ENCODE results near the gene LRRC32. TPM values are rescaled to one million over a fixed set of nuclear protein-coding genes. Genes with fewer than 3 reads are reported as not detected.

The LRRC32 gene
- total RNA-seq (100 to 1,000 TPM in 3 of 9 donors, 10 to 100 TPM in 6; 20.9 to 153 (median 85.4) TPM), polyA plus RNA-seq (100 to 1,000 TPM in 2 of 3 donors, 10 to 100 TPM in 1; 63.7 to 389 (median 302) TPM)
- long read RNA-seq, donor 1, full-length matches to known transcripts: 10 of 10 reads
- long read RNA-seq, donor 1, partial matches to known transcripts: 0 of 10 reads
- long read RNA-seq, donor 1, other reads (novel, unspliced or antisense): 0 of 10 reads
- long read RNA-seq, donor 2, full-length matches to known transcripts: 8 of 8 reads
- long read RNA-seq, donor 2, partial matches to known transcripts: 0 of 8 reads
- long read RNA-seq, donor 2, other reads (novel, unspliced or antisense): 0 of 8 reads
- long read RNA-seq, donor 3, full-length matches to known transcripts: 9 of 9 reads
- long read RNA-seq, donor 3, partial matches to known transcripts: 0 of 9 reads
- long read RNA-seq, donor 3, other reads (novel, unspliced or antisense): 0 of 9 reads
- long read RNA-seq, donor 4, full-length matches to known transcripts: 8 of 14 reads
- long read RNA-seq, donor 4, partial matches to known transcripts: 1 of 14 reads
- long read RNA-seq, donor 4, other reads (novel, unspliced or antisense): 5 of 14 reads
- long read RNA-seq, donor 5, full-length matches to known transcripts: 138 of 194 reads
- long read RNA-seq, donor 5, partial matches to known transcripts: 5 of 194 reads
- long read RNA-seq, donor 5, other reads (novel, unspliced or antisense): 51 of 194 reads
- long read RNA-seq, donor 6, full-length matches to known transcripts: 1 of 5 reads
- long read RNA-seq, donor 6, partial matches to known transcripts: 2 of 5 reads
- long read RNA-seq, donor 6, other reads (novel, unspliced or antisense): 2 of 5 reads
- long read RNA-seq, donor 7, full-length matches to known transcripts: 11 of 11 reads
- long read RNA-seq, donor 7, partial matches to known transcripts: 0 of 11 reads
- long read RNA-seq, donor 7, other reads (novel, unspliced or antisense): 0 of 11 reads
- long read RNA-seq, donor 8, full-length matches to known transcripts: 12 of 12 reads
- long read RNA-seq, donor 8, partial matches to known transcripts: 0 of 12 reads
- long read RNA-seq, donor 8, other reads (novel, unspliced or antisense): 0 of 12 reads
- long read RNA-seq, donor 9, full-length matches to known transcripts: 5 of 5 reads
- long read RNA-seq, donor 9, partial matches to known transcripts: 0 of 5 reads
- long read RNA-seq, donor 9, other reads (novel, unspliced or antisense): 0 of 5 reads
- long read RNA-seq, donor 10, full-length matches to known transcripts: 6 of 6 reads
- long read RNA-seq, donor 10, partial matches to known transcripts: 0 of 6 reads
- long read RNA-seq, donor 10, other reads (novel, unspliced or antisense): 0 of 6 reads

DNA sequence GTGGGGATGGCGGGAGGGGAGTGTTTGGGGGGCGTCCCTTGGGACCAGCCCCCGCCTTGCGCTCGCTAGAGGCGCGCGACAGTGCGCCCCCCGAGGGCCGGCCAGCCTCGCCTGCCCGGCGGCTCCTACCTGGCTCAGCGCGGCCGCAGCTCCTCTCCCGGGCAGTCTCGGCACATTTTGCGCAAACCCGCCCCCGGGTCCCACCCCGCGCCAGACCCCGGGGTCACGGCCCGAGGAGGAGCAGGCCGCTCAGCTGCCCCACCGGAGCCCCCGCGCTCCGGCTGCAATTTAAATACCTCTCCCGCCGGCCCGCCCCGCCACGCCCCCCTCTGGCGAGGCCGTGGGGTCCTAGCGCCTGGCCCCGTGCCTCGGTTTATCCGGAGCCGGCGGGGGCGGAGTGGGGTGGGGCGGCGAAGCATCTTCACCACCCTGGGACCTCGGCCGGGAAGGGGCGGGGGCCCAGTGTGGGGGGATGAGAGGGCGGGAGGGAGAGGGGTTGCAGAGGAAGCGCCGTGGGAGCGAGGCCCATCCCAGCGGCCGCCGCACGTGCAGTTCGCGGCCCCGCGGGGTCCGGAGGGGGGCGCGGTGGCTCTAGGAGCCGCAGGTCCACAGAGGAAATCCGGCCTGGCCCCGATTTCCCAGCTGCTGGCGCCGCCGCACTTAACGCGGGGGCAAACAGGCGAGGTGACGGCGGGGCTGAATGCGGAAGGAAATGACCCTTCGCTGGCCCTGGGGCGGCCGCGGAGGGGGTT lies at the start of gene LRRC32:
Gene LRRC32, minus strand, starts transcription at position 263 of the 752 bp plus-strand sequence. CDS start 4,793 bp downstream, outside the sequence.
- peaks cover 0 to 45% of the 10 kb centered on the region in 2 donors for H3K4me1 ChIP-seq (replicated peaks in 1 of 2)
- peaks cover 4% of the 10 kb centered on the region for H3K27me3 ChIP-seq
- H3K36me3 ChIP-seq (replicated peaks in 1 of 2): no peaks in the 10 kb centered on the region
- intact Hi-C loops (cut with DNase I): no loop called here
- peak within 1 kb of the TSS in 2 of 4 donors; percentile 18 to 56 for H3K4me3 ChIP-seq
- peak within 1 kb of the TSS in 4 of 5 donors; percentile 45 to 90 (median 71) for H3K27ac ChIP-seq
- peak; percentile 46 to 78 (median 63) for DNase-seq
- H3K9me3 ChIP-seq (replicated peaks in 1 of 3): no peaks in the 10 kb centered on the region
- 8 to 60% (median 12%) methylated on average over 10 to 82 of the region's 82 CpGs for WGBS, 4 donors
- peak; percentile 29 to 48 for TF ChIP-seq POLR2A (IDR thresholded peaks at IDR 0.05)
- TF ChIP-seq, protein P1, sequence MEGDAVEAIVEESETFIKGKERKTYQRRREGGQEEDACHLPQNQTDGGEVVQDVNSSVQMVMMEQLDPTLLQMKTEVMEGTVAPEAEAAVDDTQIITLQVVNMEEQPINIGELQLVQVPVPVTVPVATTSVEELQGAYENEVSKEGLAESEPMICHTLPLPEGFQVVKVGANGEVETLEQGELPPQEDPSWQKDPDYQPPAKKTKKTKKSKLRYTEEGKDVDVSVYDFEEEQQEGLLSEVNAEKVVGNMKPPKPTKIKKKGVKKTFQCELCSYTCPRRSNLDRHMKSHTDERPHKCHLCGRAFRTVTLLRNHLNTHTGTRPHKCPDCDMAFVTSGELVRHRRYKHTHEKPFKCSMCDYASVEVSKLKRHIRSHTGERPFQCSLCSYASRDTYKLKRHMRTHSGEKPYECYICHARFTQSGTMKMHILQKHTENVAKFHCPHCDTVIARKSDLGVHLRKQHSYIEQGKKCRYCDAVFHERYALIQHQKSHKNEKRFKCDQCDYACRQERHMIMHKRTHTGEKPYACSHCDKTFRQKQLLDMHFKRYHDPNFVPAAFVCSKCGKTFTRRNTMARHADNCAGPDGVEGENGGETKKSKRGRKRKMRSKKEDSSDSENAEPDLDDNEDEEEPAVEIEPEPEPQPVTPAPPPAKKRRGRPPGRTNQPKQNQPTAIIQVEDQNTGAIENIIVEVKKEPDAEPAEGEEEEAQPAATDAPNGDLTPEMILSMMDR (IDR thresholded peaks at IDR 0.05): no peak

GRCh38 chr11:76719686-76720085 lies 49.1 kb upstream of the LRRC32 start:
- 97 to 100% (median 97%) methylated on average over 1 to 9 of the region's 9 CpGs for WGBS, 4 donors
- Histone ChIP-seq H3K27me3 (no peaks in the 10 kb centered on the region), H3K27ac (no peak overlapping the region), H3K4me3 (no peak overlapping the region), H3K9me3 (replicated peaks in 1 of 3) (no peaks in the 10 kb centered on the region), H3K4me1 (replicated peaks in 1 of 2) (peaks cover 0 to 6% of the 10 kb centered on the region in 2 donors), H3K36me3 (replicated peaks in 1 of 2) (no peaks in the 10 kb centered on the region)
- intact Hi-C loops (cut with DNase I): no loop called here
- TF ChIP-seq, protein P1 (IDR thresholded peaks at IDR 0.05): no peak
- no peak for TF ChIP-seq POLR2A (IDR thresholded peaks at IDR 0.05)
- no peak for DNase-seq

DNA sequence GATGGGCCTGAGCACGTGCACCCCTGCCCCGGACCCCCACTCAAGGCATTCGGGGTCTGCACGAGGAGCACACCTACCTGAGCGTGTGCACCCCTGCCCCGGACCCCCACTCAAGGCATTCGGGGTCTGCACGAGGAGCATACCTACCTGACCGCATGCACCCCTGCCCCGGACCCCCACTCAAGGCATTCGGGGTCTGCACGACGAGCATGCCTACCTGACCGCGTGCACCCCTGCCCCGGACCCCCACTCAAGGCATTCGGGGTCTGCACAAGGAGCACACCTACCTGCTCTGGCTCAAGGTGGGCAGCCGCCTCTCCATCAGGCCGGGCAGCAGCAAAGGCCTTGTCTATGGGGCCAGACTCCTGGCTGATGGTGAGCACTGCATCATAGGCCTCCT lies 48.7 kb upstream of the LRRC32 start:
- DNase-seq: no peak
- H3K9me3 ChIP-seq (replicated peaks in 1 of 3): no peaks in the 10 kb centered on the region
- no peak overlapping the region for H3K4me3 ChIP-seq
- H3K4me1 ChIP-seq (replicated peaks in 1 of 2): peaks cover 0 to 6% of the 10 kb centered on the region in 2 donors
- TF ChIP-seq, protein P1 (IDR thresholded peaks at IDR 0.05): no peak
- TF ChIP-seq POLR2A (IDR thresholded peaks at IDR 0.05): no peak
- no peaks in the 10 kb centered on the region for H3K27me3 ChIP-seq
- H3K36me3 ChIP-seq (replicated peaks in 1 of 2): no peaks in the 10 kb centered on the region
- H3K27ac ChIP-seq: no peak overlapping the region
- intact Hi-C loops (cut with DNase I): no loop called here
- WGBS, 4 donors: 79 to 94% (median 84%) methylated on average over 4 to 19 of the region's 19 CpGs

Measured in adrenal gland (tissue), 19 donors.